Lung (tissue), 12 donors: ENCODE measurements around the gene SLITRK2. TPM values are rescaled to one million over a fixed set of nuclear protein-coding genes. Genes with fewer than 3 reads are reported as not detected.
A peak's percentile ranks its signal among the peaks of the same experiment; 100 is the strongest.

Experiments used
- ATAC-seq: fragments of 200-7000 bp; cut with Tn5 transposase; one replicate; pipeline ENCODE4 v1.9.1; 2020; ENCODE audit warnings: moderate number of reproducible peaks; ENCODE audit not compliant: insufficient read depth, low FRiP score
- DNase-seq, 3 donors: peaks; one replicate each; pipeline ENCODE4 v3.0.0-alpha.2; 2013 to 2017
- H3K27ac ChIP-seq, 2 donors: one replicate each; pipeline ENCODE4 v1.5.1; 2013; ENCODE audit warnings: mild to moderate bottlenecking in 2 of 2, moderate library complexity in 2 of 2, control low read depth in 1 of 2, inconsistent platforms in 1 of 2, low read depth in 1 of 2, low read length in 1 of 2
- H3K27me3 ChIP-seq, 3 donors: one replicate each; pipeline ENCODE4 v1.5.1; 2013; ENCODE audit warnings: low read length in 2 of 3; ENCODE audit not compliant: control insufficient read depth in 3 of 3, insufficient read depth in 3 of 3
- H3K36me3 ChIP-seq, 4 donors: one replicate each; pipeline ENCODE4 v1.5.1; 2013; ENCODE audit warnings: low read length in 4 of 4, mild to moderate bottlenecking in 1 of 4, moderate library complexity in 1 of 4; ENCODE audit not compliant: control insufficient read depth in 4 of 4, insufficient read depth in 4 of 4
- H3K4me1 ChIP-seq, 5 donors: one replicate each; pipeline ENCODE4 v1.5.1; 2013; ENCODE audit warnings: low read length in 5 of 5, mild to moderate bottlenecking in 2 of 5, moderate library complexity in 1 of 5; ENCODE audit not compliant: control insufficient read depth in 5 of 5, insufficient read depth in 5 of 5
- H3K4me3 ChIP-seq: one replicate; pipeline ENCODE4 v1.5.1; 2013; ENCODE audit warnings: mild to moderate bottlenecking, control low read depth, moderate library complexity
- H3K9ac ChIP-seq, 2 donors: one replicate each; pipeline ENCODE4 v1.5.1; 2013; ENCODE audit warnings: low read length in 2 of 2, control low read depth in 1 of 2; ENCODE audit not compliant: insufficient read depth in 1 of 2
- H3K9me3 ChIP-seq, 4 donors: one replicate each; pipeline ENCODE4 v1.5.1; 2013; ENCODE audit warnings: low read length in 3 of 4, mild to moderate bottlenecking in 1 of 4, moderate library complexity in 1 of 4; ENCODE audit not compliant: control insufficient read depth in 4 of 4, insufficient read depth in 3 of 4
- CTCF ChIP-seq: IDR thresholded peaks from 2 replicates; pipeline ENCODE4 v1.5.1; 2012; ENCODE audit warnings: mild to moderate bottlenecking; ENCODE audit errors: control extremely low read depth, extremely low read depth
- WGBS, 2 donors: extraction: QIAGEN DNeasy Blood & Tissue Kit; methylation state at CpG; one replicate each; pipeline ENCODE4 v1.1.7; 2013; 5-methylcytosine and 5-hydroxymethylcytosine counted together
- polyA plus RNA-seq, 2 donors: library from polyadenylated mRNA; stranded (reverse); fragments of 200-250 nt; gene quantifications; one replicate each; pipeline ENCODE4 v1.2.1, GENCODE V29; 2013
- total RNA-seq, 2 donors: library from RNA; depleted of rRNA in 1 of 2; stranded (reverse); fragments of >200 nt in 1 of 2; gene quantifications; one replicate each; pipeline ENCODE4 v1.2.1, GENCODE V29; 2014 to 2021
- donor health status: control.
- donor health status: control.
- donor health status: Bipolar disorder and iron deficiency.
- donor health status: healthy.
- donor health status: DM: yes; HTN: yes; CAD: no.

Gene SLITRK2
- total and polyA plus RNA-seq, 4 donors, result 0.18 to 1.7 (median 0.72) TPM

- no peaks in the 10 kb centered on the region for H3K36me3 ChIP-seq
- 80 to 98% methylated on average over 7 of the region's 7 CpGs for WGBS, 2 donors
- H3K27me3 ChIP-seq, result no peaks in the 10 kb centered on the region
- no peak for TF ChIP-seq CTCF
- H3K4me3 ChIP-seq, result no peak overlapping the region
- H3K27ac ChIP-seq, result no peak overlapping the region
- ATAC-seq (no peak), DNase-seq (no peak)
- H3K4me1 ChIP-seq, result peaks cover 0 to 9% (median 0%) of the 10 kb centered on the region in 5 donors
- no peaks in the 10 kb centered on the region for H3K9me3 ChIP-seq
- no peak overlapping the region for H3K9ac ChIP-seq
Observed at GRCh38 chrX:145844886-145845285, 27.3 kb downstream of the SLITRK2 start.

DNA sequence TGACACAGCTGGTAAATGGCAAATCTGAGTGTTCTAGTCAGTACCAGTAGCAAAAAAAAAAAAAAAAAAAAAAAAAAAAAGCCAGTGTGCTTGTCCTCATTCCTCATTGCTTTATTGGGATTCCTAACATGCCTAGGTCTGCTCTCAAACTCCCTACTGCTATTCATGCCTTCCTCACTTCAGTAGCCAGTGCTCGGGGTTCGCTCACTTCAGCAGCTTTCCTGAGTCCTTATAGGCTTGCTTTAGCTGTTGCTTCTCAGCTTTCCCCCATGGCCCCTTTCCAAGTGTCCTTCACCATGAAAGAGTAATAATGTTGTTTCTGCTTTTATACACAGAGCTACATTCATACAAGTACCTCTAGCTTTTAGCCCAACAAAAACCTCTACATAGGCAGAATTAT lies 30.8 kb downstream of the SLITRK2 start:
- 68 to 94% methylated on average over 2 of the region's 2 CpGs for WGBS, 2 donors
- H3K27me3 ChIP-seq, result no peaks in the 10 kb centered on the region
- DNase-seq (peak; percentile 37 to 75 (median 53)), ATAC-seq (no peak)
- H3K4me1 ChIP-seq, result peaks cover 0 to 1% (median 0%) of the 10 kb centered on the region in 5 donors
- H3K27ac ChIP-seq, result no peak overlapping the region
- no peaks in the 10 kb centered on the region for H3K9me3 ChIP-seq
- no peak for TF ChIP-seq CTCF
- no peak overlapping the region for H3K4me3 ChIP-seq
- no peak overlapping the region for H3K9ac ChIP-seq
- H3K36me3 ChIP-seq, result no peaks in the 10 kb centered on the region

DNA sequence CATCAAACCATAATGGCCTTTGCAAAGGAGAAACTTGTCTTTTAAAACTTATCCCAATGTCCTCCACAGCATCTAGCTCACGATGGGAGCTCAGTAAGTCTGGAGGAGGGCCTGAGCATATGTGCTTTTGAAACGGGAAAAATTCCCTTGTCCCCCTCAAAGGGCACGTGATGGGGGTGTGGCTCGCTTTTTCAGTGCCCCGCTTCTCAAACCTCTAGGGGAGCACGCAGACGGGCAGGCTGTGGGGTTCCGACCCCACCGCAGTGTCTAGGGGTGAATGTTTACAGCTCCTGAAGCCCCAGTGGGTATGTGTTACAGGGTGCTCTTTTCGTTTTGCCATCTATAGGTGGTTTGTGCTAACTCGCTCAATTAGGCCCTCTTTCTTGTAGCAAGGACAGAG lies 31.2 kb downstream of the SLITRK2 start:
- Histone ChIP-seq H3K27ac (no peak overlapping the region), H3K27me3 (no peaks in the 10 kb centered on the region), H3K9ac (no peak overlapping the region), H3K4me3 (no peak overlapping the region), H3K9me3 (no peaks in the 10 kb centered on the region), H3K4me1 (no peaks in the 10 kb centered on the region), H3K36me3 (no peaks in the 10 kb centered on the region)
- TF ChIP-seq CTCF, result no peak
- DNase-seq (no peak), ATAC-seq (no peak)
- WGBS, 2 donors, result 67 to 68% methylated on average over 11 of the region's 11 CpGs

GRCh38 chrX:145853181-145853580 lies 35.6 kb downstream of the SLITRK2 start:
- H3K27me3 ChIP-seq, result no peaks in the 10 kb centered on the region

More at GRCh38 chrX:145853181-145853580, 35.6 kb downstream of the SLITRK2 start:
- Histone ChIP-seq H3K27ac (no peak overlapping the region), H3K4me1 (no peaks in the 10 kb centered on the region), H3K9me3 (no peaks in the 10 kb centered on the region), H3K36me3 (no peaks in the 10 kb centered on the region), H3K9ac (no peak overlapping the region), H3K4me3 (no peak overlapping the region)
- ATAC-seq, result no peak
- no peak for TF ChIP-seq CTCF
- WGBS, 2 donors, result 88 to 95% methylated on average over 9 to 13 of the region's 13 CpGs
- no peak for DNase-seq
